ENCODE data around the gene DDOST.

DDOST gene

GRCh38 chr1:20626098-20626427, 35.1 kb downstream of the DDOST start:
- CTCF ChIA-PET: interaction anchor here (2.5 kb wide), 1 partner anchor 8 kb away, joined by 15 read pairs; the partner anchor contains the start of gene PINK1
- TF ChIP-seq CTCF (IDR thresholded peaks at IDR 0.05; ENCODE audit: control extremely low read depth, extremely low read depth, low read depth, missing control alignments): no peak
- no peak for DNase-seq (ENCODE audit: extremely low spot score)
- POLR2A ChIA-PET: no interaction called here

GRCh38 chr1:20625176-20626097, 35.7 kb downstream of the DDOST start:
- no peak for TF ChIP-seq CTCF (IDR thresholded peaks at IDR 0.05; ENCODE audit: control extremely low read depth, extremely low read depth, low read depth, missing control alignments)
- no peak for DNase-seq (ENCODE audit: extremely low spot score)
- ChIA-PET POLR2A (no interaction called here), CTCF (interaction anchor here (2.5 kb wide), 1 partner anchor 8 kb away, joined by 15 read pairs; the partner anchor contains the start of gene PINK1)

- TF ChIP-seq CTCF (IDR thresholded peaks at IDR 0.05; ENCODE audit: control extremely low read depth, extremely low read depth, low read depth, missing control alignments): no peak
- POLR2A ChIA-PET: no interaction called here
- CTCF ChIA-PET: interaction anchor here (2.5 kb wide), 1 partner anchor 9 kb away, joined by 15 read pairs; the partner anchor contains the start of gene PINK1
- DNase-seq (ENCODE audit: extremely low spot score): no peak
Observed at GRCh38 chr1:20624709-20625108, 36.5 kb downstream of the DDOST start.

- POLR2A ChIA-PET: no interaction called here
- TF ChIP-seq CTCF (IDR thresholded peaks at IDR 0.05; ENCODE audit: control extremely low read depth, extremely low read depth, low read depth, missing control alignments): no peak
- no peak for DNase-seq (ENCODE audit: extremely low spot score)
- CTCF ChIA-PET: interaction anchor here (0.6 to 1.9 kb wide), 3 partner anchors 12 to 36 kb away, joined by 3 to 6 read pairs (median 3); no protein-coding TSS in a partner anchor
Observed at GRCh38 chr1:20621012-20621411, 40.2 kb downstream of the DDOST start.

- no peak for TF ChIP-seq CTCF (IDR thresholded peaks at IDR 0.05; ENCODE audit: control extremely low read depth, extremely low read depth, low read depth, missing control alignments)
- ChIA-PET POLR2A (interaction anchor here (0.6 kb wide), 1 partner anchor 24 kb away, joined by 5 read pairs; no protein-coding TSS in a partner anchor), CTCF (interaction anchor here (2.6 to 5.3 kb wide), 2 partner anchors 10 to 13 kb away, joined by 9 to 32 read pairs; partner anchors contain the start of gene PINK1)
- no peak for DNase-seq (ENCODE audit: extremely low spot score)
Observed at GRCh38 chr1:20619999-20620398, 41.2 kb downstream of the DDOST start.

GRCh38 chr1:20618550-20618949, 42.6 kb downstream of the DDOST start:
- POLR2A ChIA-PET: no interaction called here
- no peak for DNase-seq (ENCODE audit: extremely low spot score)
- CTCF ChIA-PET: interaction anchor here (0.8 to 5.3 kb wide), 3 partner anchors 12 to 20 kb away, joined by 3 to 32 read pairs (median 9); partner anchors contain the start of gene PINK1
- no peak for TF ChIP-seq CTCF (IDR thresholded peaks at IDR 0.05; ENCODE audit: control extremely low read depth, extremely low read depth, low read depth, missing control alignments)

Data from GM10248 (cell line).